ENCODE results near the gene IKZF3.

The IKZF3 gene

GRCh38 chr17:39814497-39814896, 49.6 kb downstream of the IKZF3 start:
- no peak for DNase-seq

- DNase-seq, result peak; percentile 58 to 63
Measured at GRCh38 chr17:39813631-39814030, 50.5 kb downstream of the IKZF3 start.

GRCh38 chr17:39812466-39812865, 51.6 kb downstream of the IKZF3 start:
- DNase-seq, result no peak

- DNase-seq, result no peak
Measured at GRCh38 chr17:39810939-39811728, 53.0 kb downstream of the IKZF3 start.

GRCh38 chr17:39809221-39809620, 54.9 kb downstream of the IKZF3 start:
- no peak for DNase-seq

GRCh38 chr17:39808409-39808997, 55.6 kb downstream of the IKZF3 start:
- no peak for DNase-seq

GRCh38 chr17:39804839-39805238, 59.3 kb downstream of the IKZF3 start:
- DNase-seq, result no peak

- no peak for DNase-seq
Measured at GRCh38 chr17:39801055-39801454, 63.1 kb downstream of the IKZF3 start.

GRCh38 chr17:39800540-39800939, 63.6 kb downstream of the IKZF3 start:
- peak in 1 of 2 experiments; percentile 56 for DNase-seq

GRCh38 chr17:39799395-39799794, 64.7 kb downstream of the IKZF3 start:
- DNase-seq, result no peak

- peak in 1 of 2 experiments; percentile 37 for DNase-seq
Measured at GRCh38 chr17:39794249-39794970, 69.7 kb downstream of the IKZF3 start.

GRCh38 chr17:39793301-39793872, 70.7 kb downstream of the IKZF3 start:
- no peak for DNase-seq

GRCh38 chr17:39792526-39793221, 71.4 kb downstream of the IKZF3 start:
- DNase-seq, result no peak

GRCh38 chr17:39791111-39791992, 72.8 kb downstream of the IKZF3 start:
- peak in 1 of 2 experiments; percentile 66 for DNase-seq

GRCh38 chr17:39787743-39788484, 76.2 kb downstream of the IKZF3 start:
- no peak for DNase-seq

GRCh38 chr17:39787041-39787440, 77.1 kb downstream of the IKZF3 start:
- DNase-seq, result no peak

- DNase-seq, result no peak
Measured at GRCh38 chr17:39782980-39783379, 81.1 kb downstream of the IKZF3 start.

- no peak for DNase-seq
Measured at GRCh38 chr17:39782481-39782880, 81.6 kb downstream of the IKZF3 start.

- no peak for DNase-seq
Measured at GRCh38 chr17:39781861-39782213, 82.3 kb downstream of the IKZF3 start.

- DNase-seq, result peak in 1 of 2 experiments; percentile 14
Measured at GRCh38 chr17:39781031-39781860, 82.9 kb downstream of the IKZF3 start.

Measured in activated T-cell treated with anti-CD3 and anti-CD28 coated beads, Interleukin-2, amount 50 U/mL, for 48 hours (primary cell).